Fibroblast of lung (primary cell): ENCODE results near the gene ZNF512.

ENCODE experiments used
- EZH2 ChIP-seq: IDR thresholded peaks from 2 replicates; pipeline ENCODE4 v1.5.1; 2012; ENCODE audit warnings: low read length, control low read depth, mild to moderate bottlenecking; ENCODE audit errors: missing control alignments
- TF ChIP-seq, protein P1 (sequence below), 2 donors: IDR thresholded peaks in 1 of 2; conservative IDR thresholded peaks in 1 of 2; 1 replicate in 1 of 2; 2 replicates in 1 of 2; pipeline ENCODE4 v1.5.1; 2011 to 2012; ENCODE audit warnings: low read length in 2 of 2, control low read depth in 1 of 2, inconsistent platforms in 1 of 2, low read depth in 1 of 2, mild to moderate bottlenecking in 1 of 2

DNA sequence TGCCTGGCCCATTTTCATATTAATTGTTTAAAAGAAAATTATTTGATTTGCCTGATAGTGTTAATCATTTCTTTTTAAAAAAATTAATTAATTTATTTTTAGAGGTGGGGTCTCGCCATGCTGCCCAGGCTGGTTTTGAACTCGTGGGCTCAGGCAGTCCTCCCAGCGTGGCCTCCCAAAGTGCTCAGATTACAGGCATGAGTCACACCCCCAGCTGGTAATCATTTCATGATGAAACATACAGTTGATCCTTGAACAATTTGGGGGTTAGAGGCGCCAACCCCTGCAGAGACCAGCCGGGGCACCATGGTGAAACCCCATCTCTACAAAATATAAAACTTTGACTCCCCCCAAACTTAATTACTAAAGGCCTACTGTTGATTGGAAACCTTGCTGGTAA, 53.9 kb downstream of the ZNF512 start:
- TF ChIP-seq, protein P1, sequence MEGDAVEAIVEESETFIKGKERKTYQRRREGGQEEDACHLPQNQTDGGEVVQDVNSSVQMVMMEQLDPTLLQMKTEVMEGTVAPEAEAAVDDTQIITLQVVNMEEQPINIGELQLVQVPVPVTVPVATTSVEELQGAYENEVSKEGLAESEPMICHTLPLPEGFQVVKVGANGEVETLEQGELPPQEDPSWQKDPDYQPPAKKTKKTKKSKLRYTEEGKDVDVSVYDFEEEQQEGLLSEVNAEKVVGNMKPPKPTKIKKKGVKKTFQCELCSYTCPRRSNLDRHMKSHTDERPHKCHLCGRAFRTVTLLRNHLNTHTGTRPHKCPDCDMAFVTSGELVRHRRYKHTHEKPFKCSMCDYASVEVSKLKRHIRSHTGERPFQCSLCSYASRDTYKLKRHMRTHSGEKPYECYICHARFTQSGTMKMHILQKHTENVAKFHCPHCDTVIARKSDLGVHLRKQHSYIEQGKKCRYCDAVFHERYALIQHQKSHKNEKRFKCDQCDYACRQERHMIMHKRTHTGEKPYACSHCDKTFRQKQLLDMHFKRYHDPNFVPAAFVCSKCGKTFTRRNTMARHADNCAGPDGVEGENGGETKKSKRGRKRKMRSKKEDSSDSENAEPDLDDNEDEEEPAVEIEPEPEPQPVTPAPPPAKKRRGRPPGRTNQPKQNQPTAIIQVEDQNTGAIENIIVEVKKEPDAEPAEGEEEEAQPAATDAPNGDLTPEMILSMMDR (conservative IDR thresholded peaks at IDR 0.05 in 1 of 2, IDR thresholded peaks at IDR 0.05 in 1 of 2; ENCODE audit: low read depth in 1 of 2, low read length in 2 of 2) = no peak
- no peak for TF ChIP-seq EZH2
